Esophagus (tissue), 2 donors: ENCODE data around the gene PLA2G3. TPM values are rescaled to one million over a fixed set of nuclear protein-coding genes. Genes with fewer than 3 reads are reported as not detected.

Experiments
- H3K27ac ChIP-seq, 2 donors: one replicate each; pipeline ENCODE4 v1.5.1; 2013; ENCODE audit warnings: low read depth in 2 of 2, mild to moderate bottlenecking in 2 of 2, inconsistent platforms in 1 of 2, low read length in 1 of 2, moderate library complexity in 1 of 2
- H3K27me3 ChIP-seq, 2 donors: one replicate each; pipeline ENCODE4 v1.6.1; 2013; ENCODE audit warnings: low read length in 2 of 2, control low read depth in 1 of 2, mild to moderate bottlenecking in 1 of 2; ENCODE audit not compliant: insufficient read depth in 2 of 2, control insufficient read depth in 1 of 2
- H3K36me3 ChIP-seq, 2 donors: one replicate each; pipeline ENCODE4 v1.6.1; 2013; ENCODE audit warnings: low read length in 1 of 2; ENCODE audit not compliant: control insufficient read depth in 2 of 2, insufficient read depth in 2 of 2
- H3K4me1 ChIP-seq, 2 donors: one replicate each; pipeline ENCODE4 v1.6.1; 2013; ENCODE audit warnings: low read length in 1 of 2; ENCODE audit not compliant: control insufficient read depth in 2 of 2, insufficient read depth in 2 of 2
- H3K4me3 ChIP-seq, 2 donors: one replicate each; pipeline ENCODE4 v1.5.1; 2013; ENCODE audit warnings: low read length in 2 of 2, mild to moderate bottlenecking in 2 of 2, low read depth in 1 of 2, moderate library complexity in 1 of 2
- H3K9me3 ChIP-seq, 2 donors: one replicate each; pipeline ENCODE4 v1.6.1; 2013; ENCODE audit warnings: mild to moderate bottlenecking in 2 of 2, low read depth in 1 of 2, low read length in 1 of 2, moderate library complexity in 1 of 2; ENCODE audit not compliant: control insufficient read depth in 2 of 2, insufficient read depth in 1 of 2
- WGBS, 2 donors: extraction: QIAGEN DNeasy Blood & Tissue Kit; methylation state at CpG; one replicate each; pipeline ENCODE4 v1.1.7; 2013; 5-methylcytosine and 5-hydroxymethylcytosine counted together
- polyA plus RNA-seq, 2 donors: library from polyadenylated mRNA; stranded (reverse); fragments of 200-250 nt; gene quantifications; one replicate each; pipeline ENCODE4 v1.2.3, GENCODE V29; 2013
- donor health status: healthy with polysubstance abuse.
- donor health status: Bipolar disorder and iron deficiency.

The PLA2G3 gene, protein sequence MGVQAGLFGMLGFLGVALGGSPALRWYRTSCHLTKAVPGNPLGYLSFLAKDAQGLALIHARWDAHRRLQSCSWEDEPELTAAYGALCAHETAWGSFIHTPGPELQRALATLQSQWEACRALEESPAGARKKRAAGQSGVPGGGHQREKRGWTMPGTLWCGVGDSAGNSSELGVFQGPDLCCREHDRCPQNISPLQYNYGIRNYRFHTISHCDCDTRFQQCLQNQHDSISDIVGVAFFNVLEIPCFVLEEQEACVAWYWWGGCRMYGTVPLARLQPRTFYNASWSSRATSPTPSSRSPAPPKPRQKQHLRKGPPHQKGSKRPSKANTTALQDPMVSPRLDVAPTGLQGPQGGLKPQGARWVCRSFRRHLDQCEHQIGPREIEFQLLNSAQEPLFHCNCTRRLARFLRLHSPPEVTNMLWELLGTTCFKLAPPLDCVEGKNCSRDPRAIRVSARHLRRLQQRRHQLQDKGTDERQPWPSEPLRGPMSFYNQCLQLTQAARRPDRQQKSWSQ
- polyA plus RNA-seq, result 10 to 100 TPM in 1 of 2 donors, 1 to 10 TPM in 1; 5.3 to 13.1 TPM

GRCh38 chr22:31139866-31140716, at the start of gene PLA2G3:
Gene PLA2G3, minus strand, starts transcription at chr22:31140508. Its CDS starts 154 bp downstream, at chr22:31140354.
- H3K4me3 ChIP-seq, result peak within 1 kb of the TSS; percentile 36 to 43
- peaks cover 0 to 1% of the 10 kb centered on the region in 2 donors for H3K36me3 ChIP-seq
- WGBS, 2 donors, result 28 to 34% methylated on average over 22 to 24 of the region's 24 CpGs
- peaks cover 0 to 2% of the 10 kb centered on the region in 2 donors for H3K9me3 ChIP-seq
- no peaks in the 10 kb centered on the region for H3K27me3 ChIP-seq
- H3K27ac ChIP-seq, result peak within 1 kb of the TSS in 1 of 2 donors; percentile 84
- peaks cover 8 to 43% of the 10 kb centered on the region in 2 donors for H3K4me1 ChIP-seq

DNA sequence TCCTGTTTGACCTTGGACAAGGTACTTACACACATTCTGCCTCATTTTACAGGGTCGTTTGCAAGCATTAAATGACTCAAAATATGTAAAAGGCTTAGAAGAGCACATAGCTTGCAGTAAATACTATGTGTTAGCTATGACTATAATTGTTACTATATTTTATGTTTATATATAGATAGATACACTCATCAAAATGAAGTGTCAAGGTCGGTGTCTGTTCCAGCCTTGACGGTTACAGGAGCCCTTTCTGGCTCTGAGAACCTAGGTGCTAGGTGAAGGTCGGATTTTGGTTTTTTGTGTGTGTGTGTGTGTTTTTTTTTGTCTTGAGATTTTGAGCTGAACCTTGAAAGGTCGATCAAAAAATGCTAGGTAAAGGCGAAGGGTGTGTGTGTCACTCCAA, 47.3 kb upstream of the PLA2G3 start:
- Histone ChIP-seq H3K36me3 (peaks cover 4 to 9% of the 10 kb centered on the region in 2 donors), H3K4me1 (no peaks in the 10 kb centered on the region), H3K4me3 (no peak overlapping the region), H3K27me3 (no peaks in the 10 kb centered on the region), H3K27ac (no peak overlapping the region), H3K9me3 (no peaks in the 10 kb centered on the region)
- WGBS, 2 donors, result 81 to 88% methylated on average over 6 of the region's 6 CpGs

DNA sequence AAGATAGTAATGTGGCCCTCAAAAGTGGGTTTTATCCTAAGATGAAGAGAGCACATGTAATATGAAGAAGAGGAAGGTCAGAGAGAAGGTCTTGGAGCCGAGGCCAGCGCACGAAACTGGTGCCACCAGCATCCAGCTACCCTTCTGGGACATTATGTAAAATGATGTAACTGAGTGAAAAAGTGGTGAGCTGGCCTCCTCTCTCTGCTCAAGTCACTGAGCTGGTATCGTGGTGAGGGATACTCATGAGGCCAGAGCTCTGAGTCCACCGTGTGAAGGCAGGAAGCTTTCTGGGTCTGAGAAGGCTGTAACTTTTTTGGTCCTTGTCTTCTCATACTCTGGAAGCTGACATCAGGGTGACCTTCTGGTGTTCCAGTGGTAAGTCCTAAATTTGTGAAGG, 44.7 kb upstream of the PLA2G3 start:
- Histone ChIP-seq H3K36me3 (peaks cover 4 to 7% of the 10 kb centered on the region in 2 donors), H3K9me3 (no peaks in the 10 kb centered on the region), H3K4me1 (no peaks in the 10 kb centered on the region), H3K27me3 (no peaks in the 10 kb centered on the region), H3K4me3 (no peak overlapping the region), H3K27ac (no peak overlapping the region)
- WGBS, 2 donors, result 95 to 98% methylated on average over 5 of the region's 5 CpGs

DNA sequence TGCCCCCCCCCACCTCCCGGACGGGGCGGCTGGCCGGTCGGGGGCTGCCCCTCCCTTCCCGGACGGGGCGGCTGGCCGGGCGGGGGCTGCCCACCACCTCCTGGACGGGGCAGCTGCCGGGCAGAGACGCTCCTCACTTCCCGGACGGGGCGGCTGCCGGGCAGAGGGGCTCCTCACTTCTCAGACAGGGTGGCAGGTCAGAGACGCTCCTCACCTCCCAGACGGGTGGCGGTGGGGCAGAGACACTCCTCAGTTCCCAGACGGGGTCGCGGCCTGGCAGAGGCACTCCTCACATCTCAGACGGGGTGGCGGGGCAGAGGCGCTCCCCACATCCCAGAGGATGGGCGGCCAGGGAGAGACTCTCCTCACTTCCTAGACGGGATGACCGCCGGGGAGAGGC, 43.7 kb upstream of the PLA2G3 start:
- Histone ChIP-seq H3K27me3 (no peaks in the 10 kb centered on the region), H3K27ac (no peak overlapping the region), H3K4me3 (no peak overlapping the region), H3K36me3 (peaks cover 4 to 7% of the 10 kb centered on the region in 2 donors), H3K4me1 (peaks cover 4 to 8% of the 10 kb centered on the region in 2 donors), H3K9me3 (no peaks in the 10 kb centered on the region)
- 94 to 99% methylated on average over 30 of the region's 30 CpGs for WGBS, 2 donors

DNA sequence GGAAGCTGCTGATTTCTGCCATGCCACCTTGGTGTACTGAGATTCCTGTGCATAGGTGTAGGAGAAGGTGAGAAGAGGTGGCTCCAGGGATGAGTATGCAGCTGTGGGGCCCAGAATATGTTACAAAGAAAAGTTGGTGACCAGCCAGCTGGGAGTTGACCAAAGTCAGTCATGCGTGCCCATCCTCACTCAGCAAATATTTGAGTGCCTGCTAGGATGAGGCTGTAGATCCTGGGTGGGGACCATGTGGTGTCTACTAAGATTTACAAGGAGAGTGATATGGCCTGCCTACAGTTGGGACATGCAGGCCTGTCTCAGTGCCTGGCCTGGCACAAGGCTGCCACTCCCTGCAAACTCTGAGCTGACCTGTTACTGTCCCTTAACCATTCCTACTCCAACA, 39.0 kb upstream of the PLA2G3 start:
- Histone ChIP-seq H3K36me3 (no peaks in the 10 kb centered on the region), H3K27ac (peak overlapping the region; percentile 45 to 64), H3K9me3 (no peaks in the 10 kb centered on the region), H3K27me3 (no peaks in the 10 kb centered on the region), H3K4me3 (no peak overlapping the region), H3K4me1 (peaks cover 4 to 9% of the 10 kb centered on the region in 2 donors)
- 14 to 31% methylated on average over 1 of the region's 1 CpG for WGBS, 2 donors

- Histone ChIP-seq H3K4me3 (no peak overlapping the region), H3K36me3 (no peaks in the 10 kb centered on the region), H3K9me3 (no peaks in the 10 kb centered on the region), H3K27ac (peak overlapping the region; percentile 29 to 57), H3K27me3 (no peaks in the 10 kb centered on the region), H3K4me1 (peaks cover 4 to 9% of the 10 kb centered on the region in 2 donors)
- 96 to 100% methylated on average over 2 of the region's 2 CpGs for WGBS, 2 donors
Measured at GRCh38 chr22:31178859-31179258, 38.6 kb upstream of the PLA2G3 start.

- WGBS, 2 donors, result 74 to 80% methylated on average over 6 of the region's 6 CpGs
- Histone ChIP-seq H3K9me3 (no peaks in the 10 kb centered on the region), H3K36me3 (no peaks in the 10 kb centered on the region), H3K4me1 (peaks cover 4 to 9% of the 10 kb centered on the region in 2 donors), H3K27me3 (no peaks in the 10 kb centered on the region), H3K4me3 (no peak overlapping the region), H3K27ac (peak overlapping the region; percentile 54 to 70)
Measured at GRCh38 chr22:31177420-31178162, 37.3 kb upstream of the PLA2G3 start.

DNA sequence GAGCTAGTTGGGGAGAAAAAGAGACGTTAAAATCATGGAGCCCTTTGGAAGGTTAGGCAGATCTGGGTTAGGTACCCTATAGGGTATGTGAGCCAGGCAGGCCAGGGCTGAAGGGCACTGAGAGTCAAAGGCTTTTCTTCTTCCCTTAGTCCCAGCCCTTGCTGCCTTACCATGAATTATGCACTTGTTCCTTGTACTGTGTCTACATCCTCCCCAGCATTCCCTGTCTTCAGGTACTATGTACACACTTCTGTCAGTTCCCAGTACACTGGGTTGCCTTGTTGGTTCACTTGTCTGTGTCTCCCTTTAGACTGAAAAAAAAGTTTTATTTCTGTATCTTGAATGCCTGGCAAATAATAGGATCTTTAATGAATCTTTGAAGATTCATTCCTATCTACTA, 36.6 kb upstream of the PLA2G3 start:
- H3K4me3 ChIP-seq, result no peak overlapping the region
- H3K36me3 ChIP-seq, result no peaks in the 10 kb centered on the region
- 76 to 85% methylated on average over 1 of the region's 1 CpG for WGBS, 2 donors
- no peaks in the 10 kb centered on the region for H3K27me3 ChIP-seq
- peaks cover 4 to 9% of the 10 kb centered on the region in 2 donors for H3K4me1 ChIP-seq
- no peaks in the 10 kb centered on the region for H3K9me3 ChIP-seq
- peak overlapping the region; percentile 54 to 70 for H3K27ac ChIP-seq
